Endothelial cell (in vitro differentiated cells): ENCODE measurements around the gene SLC5A2. TPM values are rescaled to one million over a fixed set of nuclear protein-coding genes. Genes with fewer than 3 reads are reported as not detected.

Experiments used
- DNase-seq: peaks from one replicate; pipeline ENCODE4 v3.0.0; 2021; ENCODE audit warnings: low spot score
- H3K27ac Mint-ChIP-seq: one replicate; pipeline ENCODE4 v1.8.0; 2021; ENCODE audit warnings: mixed read lengths, inconsistent platforms; ENCODE audit not compliant: unreplicated experiment
- H3K27me3 Mint-ChIP-seq: one replicate; pipeline ENCODE4 v1.8.0; 2021; ENCODE audit warnings: mild to moderate bottlenecking, moderate library complexity, mixed read lengths, inconsistent platforms; ENCODE audit not compliant: unreplicated experiment
- H3K36me3 Mint-ChIP-seq: one replicate; pipeline ENCODE4 v1.8.0; 2021; ENCODE audit warnings: mild to moderate bottlenecking, low read depth, mixed read lengths, inconsistent platforms; ENCODE audit not compliant: unreplicated experiment
- H3K4me1 Mint-ChIP-seq: one replicate; pipeline ENCODE4 v1.8.0; 2021; ENCODE audit warnings: mild to moderate bottlenecking, mixed read lengths, inconsistent platforms; ENCODE audit not compliant: unreplicated experiment
- H3K4me3 Mint-ChIP-seq: one replicate; pipeline ENCODE4 v1.8.0; 2021; ENCODE audit warnings: mild to moderate bottlenecking, mixed read lengths, inconsistent platforms; ENCODE audit not compliant: unreplicated experiment
- H3K9me3 Mint-ChIP-seq: one replicate; pipeline ENCODE4 v1.8.0; 2021; ENCODE audit warnings: mixed read lengths, inconsistent platforms; ENCODE audit not compliant: unreplicated experiment
- total RNA-seq: library from RNA; stranded (reverse); fragmentation: NEBNext Ultra II Directional; extraction: Animal tissue kit (Norgen Biotek cat#: 25700); gene quantifications from one replicate; pipeline ENCODE4 v1.2.1, GENCODE V29; 2021; ENCODE audit not compliant: unreplicated experiment
- TF ChIP-seq, protein P1 (sequence below): fragments of 200-600 bp; sonication (generic); IDR thresholded peaks from one replicate; pipeline ENCODE4 v1.5.0; 2021; ENCODE audit warnings: antibody characterized with exemption; ENCODE audit not compliant: unreplicated experiment

The SLC5A2 gene
- total RNA-seq, 1 donor from 2014 or later, result not detected

DNA sequence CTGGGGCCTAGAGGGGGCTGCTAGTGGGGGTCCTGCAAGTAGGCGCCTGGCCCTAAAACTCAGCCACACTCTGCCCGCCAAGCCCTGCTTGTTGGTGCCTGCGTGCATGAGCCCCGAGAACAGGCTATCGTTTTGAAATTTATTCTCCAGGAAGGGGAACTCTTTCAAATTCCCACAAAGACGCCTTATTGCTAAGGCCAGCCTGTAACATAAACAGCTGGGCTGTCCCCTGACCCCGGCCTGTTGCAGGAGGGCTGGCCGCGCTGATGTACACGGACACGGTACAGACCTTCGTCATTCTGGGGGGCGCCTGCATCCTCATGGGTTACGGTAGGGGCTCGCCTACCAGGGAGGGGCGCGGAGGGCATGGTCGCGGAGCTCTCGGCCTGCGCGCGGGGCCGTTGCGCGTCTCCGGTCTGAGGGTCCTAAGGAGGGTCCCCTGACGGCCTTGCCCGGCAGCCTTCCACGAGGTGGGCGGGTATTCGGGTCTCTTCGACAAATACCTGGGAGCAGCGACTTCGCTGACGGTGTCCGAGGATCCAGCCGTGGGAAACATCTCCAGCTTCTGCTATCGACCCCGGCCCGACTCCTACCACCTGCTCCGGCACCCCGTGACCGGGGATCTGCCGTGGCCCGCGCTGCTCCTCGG, 4.3 kb downstream of the SLC5A2 start:
- Mint-ChIP-seq H3K27ac (no peak overlapping the region), H3K4me1 (no peaks in the 10 kb centered on the region), H3K36me3 (peaks cover 13% of the 10 kb centered on the region), H3K4me3 (no peak overlapping the region), H3K27me3 (peaks cover 32% of the 10 kb centered on the region), H3K9me3 (no peaks in the 10 kb centered on the region)
- TF ChIP-seq, protein P1, sequence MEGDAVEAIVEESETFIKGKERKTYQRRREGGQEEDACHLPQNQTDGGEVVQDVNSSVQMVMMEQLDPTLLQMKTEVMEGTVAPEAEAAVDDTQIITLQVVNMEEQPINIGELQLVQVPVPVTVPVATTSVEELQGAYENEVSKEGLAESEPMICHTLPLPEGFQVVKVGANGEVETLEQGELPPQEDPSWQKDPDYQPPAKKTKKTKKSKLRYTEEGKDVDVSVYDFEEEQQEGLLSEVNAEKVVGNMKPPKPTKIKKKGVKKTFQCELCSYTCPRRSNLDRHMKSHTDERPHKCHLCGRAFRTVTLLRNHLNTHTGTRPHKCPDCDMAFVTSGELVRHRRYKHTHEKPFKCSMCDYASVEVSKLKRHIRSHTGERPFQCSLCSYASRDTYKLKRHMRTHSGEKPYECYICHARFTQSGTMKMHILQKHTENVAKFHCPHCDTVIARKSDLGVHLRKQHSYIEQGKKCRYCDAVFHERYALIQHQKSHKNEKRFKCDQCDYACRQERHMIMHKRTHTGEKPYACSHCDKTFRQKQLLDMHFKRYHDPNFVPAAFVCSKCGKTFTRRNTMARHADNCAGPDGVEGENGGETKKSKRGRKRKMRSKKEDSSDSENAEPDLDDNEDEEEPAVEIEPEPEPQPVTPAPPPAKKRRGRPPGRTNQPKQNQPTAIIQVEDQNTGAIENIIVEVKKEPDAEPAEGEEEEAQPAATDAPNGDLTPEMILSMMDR, result no peak
- DNase-seq, result no peak

- H3K36me3 Mint-ChIP-seq, result peaks cover 18% of the 10 kb centered on the region
- no peaks in the 10 kb centered on the region for H3K9me3 Mint-ChIP-seq
- H3K4me3 Mint-ChIP-seq, result no peak overlapping the region
- TF ChIP-seq, protein P1, result no peak
- H3K27me3 Mint-ChIP-seq, result peaks cover 35% of the 10 kb centered on the region
- H3K4me1 Mint-ChIP-seq, result no peaks in the 10 kb centered on the region
- H3K27ac Mint-ChIP-seq, result no peak overlapping the region
- DNase-seq, result no peak
Observed at GRCh38 chr16:31487720-31488467, 5.0 kb downstream of the SLC5A2 start.

GRCh38 chr16:31488468-31489297, 5.8 kb downstream of the SLC5A2 start:
- Mint-ChIP-seq H3K27me3 (peaks cover 35% of the 10 kb centered on the region), H3K4me1 (no peaks in the 10 kb centered on the region), H3K9me3 (no peaks in the 10 kb centered on the region), H3K4me3 (peak overlapping the region; percentile 69), H3K36me3 (peaks cover 26% of the 10 kb centered on the region), H3K27ac (no peak overlapping the region)
- TF ChIP-seq, protein P1, result no peak
- DNase-seq, result no peak

- H3K27me3 Mint-ChIP-seq, result peaks cover 29% of the 10 kb centered on the region
- H3K4me1 Mint-ChIP-seq, result no peaks in the 10 kb centered on the region
- peaks cover 29% of the 10 kb centered on the region for H3K36me3 Mint-ChIP-seq
- no peak for DNase-seq
- TF ChIP-seq, protein P1, result no peak
- H3K9me3 Mint-ChIP-seq, result no peaks in the 10 kb centered on the region
- H3K27ac Mint-ChIP-seq, result no peak overlapping the region
- peak overlapping the region; percentile 69 for H3K4me3 Mint-ChIP-seq
Observed at GRCh38 chr16:31489298-31489564, 6.3 kb downstream of the SLC5A2 start.
